Upper lobe of left lung (tissue), 4 donors: ENCODE measurements around the gene USPL1.

Experiments
- EP300 ChIP-seq, 4 donors: sonication (generic); formaldehyde crosslinking; IDR thresholded peaks; one replicate each; pipeline ENCODE4 v1.5.1; 2017; ENCODE audit warnings: antibody characterized with exemption in 4 of 4, control low read depth in 2 of 4
- POLR2A ChIP-seq, 4 donors: fragments of 450-650 bp; IDR thresholded peaks; one replicate each; pipeline ENCODE4 v1.5.1; 2016 to 2017; ENCODE audit warnings: antibody characterized with exemption in 4 of 4, mild to moderate bottlenecking in 2 of 4

- TF ChIP-seq EP300 (IDR thresholded peaks at IDR 0.05) (no peak), POLR2A (IDR thresholded peaks at IDR 0.05) (no peak)
Measured at GRCh38 chr13:30623392-30623791, 5.7 kb downstream of the USPL1 start.
